Kidney (tissue), 14 donors: Measurements from ENCODE around the gene CBFA2T3. TPM values are rescaled to one million over a fixed set of nuclear protein-coding genes. Genes with fewer than 3 reads are reported as not detected.

Experiments
- DNase-seq, 5 donors: peaks; one replicate each; pipeline ENCODE4 v3.0.0-alpha.2; 2013 to 2020
- FAIRE-seq: peaks from 2 replicates; lab custom pipeline; 2012; peaks lifted over from hg19 to GRCh38; lab: Jason Lieb, UNC
- H3K27ac ChIP-seq, 2 donors: one replicate each; pipeline ENCODE4 v1.7.0; 2013; ENCODE audit warnings: low read depth in 2 of 2, low read length in 2 of 2, inconsistent platforms in 1 of 2
- H3K27me3 ChIP-seq: one replicate; pipeline ENCODE4 v1.7.1; 2013; ENCODE audit warnings: low read length, inconsistent platforms; ENCODE audit not compliant: control insufficient read depth, insufficient read depth
- H3K36me3 ChIP-seq, 3 donors: one replicate each; pipeline versions ENCODE4 v1.7.0 to v1.7.1; 2013; ENCODE audit warnings: low read length in 3 of 3, control low read depth in 1 of 3, inconsistent platforms in 1 of 3; ENCODE audit not compliant: insufficient read depth in 3 of 3, control insufficient read depth in 2 of 3
- H3K4me1 ChIP-seq, 3 donors: one replicate each; pipeline versions ENCODE4 v1.7.0 to v1.7.1; 2013; ENCODE audit warnings: low read length in 3 of 3, inconsistent platforms in 1 of 3, low read depth in 1 of 3; ENCODE audit not compliant: control insufficient read depth in 2 of 3, insufficient read depth in 2 of 3
- H3K4me3 ChIP-seq, 3 donors: one replicate each; pipeline versions ENCODE4 v1.7.0 to v1.8.1; 2013; ENCODE audit warnings: low read length in 3 of 3, control low read depth in 1 of 3, inconsistent platforms in 1 of 3
- H3K9ac ChIP-seq, 3 donors: one replicate each; pipeline versions ENCODE4 v1.7.0 to v1.7.1; 2013; ENCODE audit warnings: low read length in 3 of 3, control low read depth in 1 of 3, inconsistent platforms in 1 of 3
- H3K9me3 ChIP-seq, 3 donors: one replicate each; pipeline versions ENCODE4 v1.7.0 to v1.7.1; 2013; ENCODE audit warnings: low read length in 3 of 3, control low read depth in 1 of 3, inconsistent platforms in 1 of 3; ENCODE audit not compliant: control insufficient read depth in 2 of 3, insufficient read depth in 1 of 3
- CTCF ChIP-seq: IDR thresholded peaks from 3 replicates; pipeline ENCODE4 v1.5.1; 2012; ENCODE audit warnings: mild to moderate bottlenecking, moderate library complexity, borderline replicate concordance; ENCODE audit not compliant: insufficient read depth; ENCODE audit errors: extremely low read depth
- intact Hi-C: fragments of 100-400 bp; cut with DNase I; formaldehyde crosslinking; loops from one replicate; pipeline ENCODE4 v1.11.1; 2022
- polyA plus RNA-seq: library from polyadenylated mRNA; stranded (reverse); fragments of 350-450 nt; fragmentation: Illumina TruSeq; extraction: RNeasy Lipid Tissue Mini Kit (QIAGEN cat#74804); gene quantifications from one replicate; pipeline ENCODE4 v1.2.3, GENCODE V29; 2014; ENCODE audit warnings: low read depth, low replicate concordance; ENCODE audit not compliant: insufficient read depth
- total RNA-seq: library from RNA; stranded (reverse); fragmentation: NEBNext Ultra II Directional; extraction: Animal tissue kit (Norgen Biotek cat#: 25700); gene quantifications from one replicate; pipeline ENCODE4 v1.2.1, GENCODE V29; 2021
- donor health status: control.
- donor health status: control.
- donor health status: control.
- donor health status: control.
- donor health status: control.
- donor health status: DM: yes; HTN: yes; CAD: no.
- donor health status: Normal renal cell carcinoma (clear cell type).

The CBFA2T3 gene
- total and polyA plus RNA-seq, 2 donors from 2014 or later = 0.75 to 8.0 TPM

DNA sequence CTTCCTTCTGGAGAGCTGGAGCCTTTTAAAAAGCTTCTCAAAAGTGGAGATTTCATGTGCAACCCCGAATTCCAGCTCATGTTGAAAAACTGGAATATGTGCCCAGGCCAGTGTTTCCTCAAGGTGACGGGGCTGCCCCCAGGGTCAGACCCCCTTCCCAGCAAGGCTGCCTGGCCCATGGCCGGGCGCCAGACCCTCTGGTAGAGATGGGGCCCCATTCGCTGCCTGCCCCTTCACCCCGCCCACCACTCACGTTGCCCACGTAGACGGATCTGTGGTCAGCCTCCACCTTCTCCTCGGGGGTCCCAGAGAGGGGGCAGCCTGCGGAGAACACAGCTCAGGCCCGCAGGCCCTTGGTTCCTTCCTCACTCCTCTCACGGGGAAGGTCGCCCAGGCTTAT is 111.7 kb downstream of the CBFA2T3 start:
- Histone ChIP-seq H3K27ac (no peak overlapping the region), H3K9me3 (no peaks in the 10 kb centered on the region), H3K4me3 (no peak overlapping the region), H3K4me1 (no peaks in the 10 kb centered on the region), H3K36me3 (peaks cover 0 to 16% (median 0%) of the 10 kb centered on the region in 3 donors), H3K9ac (no peak overlapping the region), H3K27me3 (no peaks in the 10 kb centered on the region)
- TF ChIP-seq CTCF = no peak
- DNase-seq (no peak), FAIRE-seq (no peak)
- intact Hi-C loops = no loop called here

DNA sequence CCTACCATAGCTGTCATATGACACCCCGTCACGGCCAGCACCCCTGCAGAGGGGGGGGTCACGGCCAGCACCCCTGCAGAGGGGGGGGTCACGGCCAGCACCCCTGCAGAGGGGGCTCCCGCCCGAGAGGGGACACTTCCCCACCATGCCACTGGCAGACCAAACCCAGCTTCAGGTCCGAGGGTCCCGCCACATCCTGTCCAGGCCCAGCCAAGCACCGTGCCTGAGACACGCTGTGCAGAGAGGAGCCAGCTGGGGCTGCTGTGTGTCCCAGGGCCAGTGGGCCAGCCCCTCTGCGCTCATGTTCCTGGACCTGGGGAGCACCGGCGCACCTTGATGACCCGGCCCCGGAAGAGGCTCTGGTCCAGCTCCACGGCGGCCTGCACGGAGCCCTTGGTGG is 112.5 kb downstream of the CBFA2T3 start:
- intact Hi-C loops = no loop called here
- H3K4me1 ChIP-seq = no peaks in the 10 kb centered on the region
- no peak overlapping the region for H3K9ac ChIP-seq
- no peak for TF ChIP-seq CTCF
- FAIRE-seq = no peak
- no peak for DNase-seq
- H3K27me3 ChIP-seq = no peaks in the 10 kb centered on the region
- H3K4me3 ChIP-seq = no peak overlapping the region
- no peaks in the 10 kb centered on the region for H3K9me3 ChIP-seq
- no peak overlapping the region for H3K27ac ChIP-seq
- H3K36me3 ChIP-seq = peaks cover under 1 to 24% (median 3%) of the 10 kb centered on the region in 3 donors

DNA sequence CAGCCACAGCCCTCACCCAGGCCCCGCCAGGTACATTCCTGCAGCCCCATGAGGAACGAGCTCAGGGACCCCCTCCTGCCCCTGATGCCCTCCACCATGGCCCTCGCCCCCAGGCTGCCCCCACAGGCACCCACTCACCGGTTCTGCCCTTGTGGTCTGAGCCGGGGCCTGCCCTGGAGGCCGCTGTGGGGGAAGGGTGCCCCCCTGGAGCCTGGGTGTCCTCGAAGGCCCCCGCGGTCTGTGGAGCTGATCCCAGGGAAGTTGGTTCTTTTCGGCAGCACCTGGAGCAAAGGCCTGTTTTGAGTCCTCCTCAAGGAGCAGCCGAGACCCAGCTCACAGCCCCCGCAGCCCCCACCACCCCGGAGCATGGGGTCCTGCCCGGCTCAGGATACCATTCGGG is 112.9 kb downstream of the CBFA2T3 start:
- no peak for FAIRE-seq
- Histone ChIP-seq H3K9ac (no peak overlapping the region), H3K36me3 (peaks cover 2 to 28% (median 3%) of the 10 kb centered on the region in 3 donors)

More for the DNA sequence above, 112.9 kb downstream of the CBFA2T3 start:
- Histone ChIP-seq H3K27ac (no peak overlapping the region), H3K9me3 (no peaks in the 10 kb centered on the region), H3K4me1 (no peaks in the 10 kb centered on the region), H3K4me3 (no peak overlapping the region), H3K27me3 (no peaks in the 10 kb centered on the region)
- intact Hi-C loops = no loop called here
- no peak for TF ChIP-seq CTCF
- no peak for DNase-seq
